Spleen (tissue), 11 donors: Measurements from ENCODE around the gene MICAL3. TPM values are rescaled to one million over a fixed set of nuclear protein-coding genes. Genes with fewer than 3 reads are reported as not detected.
"Not testable (repeated sequence)": the region's sequence is repeated elsewhere in the genome, so short reads cannot be mapped to it uniquely, and the experiment has no call there.

Source experiments
- DNase-seq: peaks from one replicate; pipeline ENCODE4 v3.0.0-alpha.2; 2020
- H3K27ac ChIP-seq, 8 donors: fragments of 200-600 bp; sonication (generic) in 7 of 8; 1 replicate in 4 of 8; 2 replicates in 4 of 8; pipeline versions ENCODE4 v1.5.0 to v1.8.0; 2016 to 2021; ENCODE audit warnings: inconsistent platforms in 4 of 8, mild to moderate bottlenecking in 4 of 8, moderate library complexity in 1 of 8
- H3K27me3 ChIP-seq, 7 donors: fragments of 200-600 bp; sonication (generic) in 6 of 7; replicated peaks in 1 of 7; 1 replicate in 4 of 7; 2 replicates in 3 of 7; pipeline versions ENCODE4 v1.5.0 to v1.8.0; 2016 to 2021; ENCODE audit warnings: inconsistent platforms in 3 of 7, mild to moderate bottlenecking in 1 of 7
- H3K36me3 ChIP-seq, 6 donors: fragments of 200-600 bp; sonication (generic) in 5 of 6; 1 replicate in 4 of 6; 2 replicates in 2 of 6; pipeline versions ENCODE4 v1.5.0 to v1.8.0; 2016 to 2021; ENCODE audit warnings: inconsistent platforms in 2 of 6
- H3K4me1 ChIP-seq, 6 donors: fragments of 200-600 bp; sonication (generic) in 5 of 6; 1 replicate in 3 of 6; 2 replicates in 3 of 6; pipeline versions ENCODE4 v1.5.0 to v1.8.0; 2016 to 2021; ENCODE audit warnings: inconsistent platforms in 3 of 6
- H3K4me3 ChIP-seq, 8 donors: fragments of 200-600 bp; sonication (generic) in 7 of 8; 1 replicate in 4 of 8; 2 replicates in 4 of 8; pipeline versions ENCODE4 v1.5.0 to v1.8.0; 2016 to 2021; ENCODE audit warnings: inconsistent platforms in 4 of 8, mild to moderate bottlenecking in 4 of 8, moderate library complexity in 2 of 8
- H3K9me3 ChIP-seq, 8 donors: fragments of 200-600 bp; sonication (generic) in 7 of 8; 1 replicate in 4 of 8; 2 replicates in 4 of 8; pipeline versions ENCODE4 v1.5.0 to v1.8.0; 2016 to 2021; ENCODE audit warnings: inconsistent platforms in 4 of 8
- POLR2A ChIP-seq, 3 donors: fragments of 450-650 bp; IDR thresholded peaks; one replicate each; pipeline ENCODE4 v1.5.1; 2017; ENCODE audit warnings: antibody characterized with exemption in 3 of 3, mild to moderate bottlenecking in 1 of 3
- POLR2AphosphoS5 ChIP-seq, 3 donors: sonication (generic); formaldehyde crosslinking; IDR thresholded peaks; one replicate each; pipeline ENCODE4 v1.5.1; 2017; ENCODE audit warnings: antibody characterized with exemption in 3 of 3
- WGBS, 5 donors: extraction: QIAGEN DNeasy Blood & Tissue Kit in 3 of 5; methylation state at CpG; one replicate each; pipeline versions ENCODE4 v1.1.5 to v1.1.7; 2013 to 2018; 5-methylcytosine and 5-hydroxymethylcytosine counted together
- intact Hi-C: fragments of 100-400 bp; cut with DNase I; formaldehyde crosslinking; loops from one replicate; pipeline ENCODE4 v1.15.0; 2023; ENCODE audit warnings: low total_unique reads
- polyA plus RNA-seq, 3 donors: library from polyadenylated mRNA; stranded (reverse); fragments of 200-250 nt; gene quantifications; one replicate each; pipeline ENCODE4 v1.2.1, GENCODE V29; 2013
- total RNA-seq, 7 donors: library from RNA; depleted of rRNA in 3 of 7; stranded (reverse); fragments of >200 nt in 3 of 7; fragmentation: NEBNext Ultra II Directional in 4 of 7; extraction: Animal tissue kit (Norgen Biotek cat#: 25700) in 4 of 7; gene quantifications; one replicate each; pipeline versions ENCODE4 v1.1.0 to v1.2.1, GENCODE V29; 2016 to 2021
- TF ChIP-seq, protein P1 (sequence below), 11 experiments: fragments of 200-600 bp in 7 of 11; fragments of 450-650 bp in 4 of 11; sonication (generic) in 4 of 11; IDR thresholded peaks in 8 of 11; conservative IDR thresholded peaks in 3 of 11; 1 replicate in 7 of 11; 2 replicates in 4 of 11; pipeline versions ENCODE4 v1.4.0 to v1.8.0; 2016 to 2021; ENCODE audit warnings: antibody characterized with exemption in 11 of 11, inconsistent platforms in 4 of 11, mild to moderate bottlenecking in 1 of 11
- donor health status: healthy with polysubstance abuse.
- donor health status: DM: no; HTN: no; CAD: no; lungs with moderate emphysema.
- donor health status: DM: no; HTN: no; CAD: no.
- donor health status: Bipolar disorder and iron deficiency.
- donor health status: healthy.
- donor health status: DM: no; HTN: no; CAD: no.
- donor health status: DM: yes; HTN: yes; CAD: no.

The MICAL3 gene
- total and polyA plus RNA-seq, 10 donors, result 2.6 to 133 (median 75.2) TPM

DNA sequence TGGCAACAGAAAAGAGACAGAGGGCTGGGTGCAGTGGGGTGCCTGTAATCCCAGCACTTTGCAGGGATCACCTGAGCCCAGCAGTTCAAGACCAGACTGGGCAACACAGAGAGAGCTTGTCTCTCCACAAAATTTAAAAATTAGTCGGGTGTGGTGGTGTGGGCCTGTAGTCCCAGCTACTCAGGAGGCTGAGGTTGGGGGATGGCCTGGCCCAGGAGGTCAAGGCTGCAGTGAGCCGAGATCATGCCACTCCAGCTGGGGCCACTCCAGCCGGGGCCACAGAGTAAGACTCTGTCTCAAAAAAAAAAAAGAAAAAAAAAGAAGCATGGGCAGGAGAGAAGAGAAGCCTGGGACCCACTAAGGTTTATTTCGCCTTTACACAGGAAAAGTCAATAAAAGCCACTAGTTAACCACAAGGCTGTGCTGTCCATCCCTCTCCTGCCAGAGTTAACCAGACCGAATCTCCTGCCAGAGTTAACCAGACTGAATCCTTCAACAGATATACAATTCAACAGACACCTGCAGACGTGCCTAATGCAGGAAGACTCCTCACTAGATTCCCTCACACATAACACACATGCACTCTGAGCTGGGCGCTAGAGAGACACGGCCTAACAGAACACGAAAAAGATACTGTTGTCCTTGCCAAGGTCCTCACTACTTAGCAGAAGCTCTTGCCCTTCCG, 29.8 kb downstream of the MICAL3 start:
- intact Hi-C loops, result no loop called here
- no peak overlapping the region for H3K4me3 ChIP-seq
- peak; percentile 73 for DNase-seq
- peak in 1 of 3 donors; percentile 17 for TF ChIP-seq POLR2AphosphoS5 (IDR thresholded peaks at IDR 0.05)
- TF ChIP-seq POLR2A (IDR thresholded peaks at IDR 0.05), result no peak
- H3K27ac ChIP-seq, result peak overlapping the region in 3 of 8 donors; percentile 65 to 92 (median 75)
- no peaks in the 10 kb centered on the region for H3K36me3 ChIP-seq
- H3K4me1 ChIP-seq, result peaks cover 41 to 99% (median 88%) of the 10 kb centered on the region in 6 donors
- no peaks in the 10 kb centered on the region for H3K9me3 ChIP-seq
- WGBS, 5 donors, result 57 to 72% (median 60%) methylated on average over 10 of the region's 10 CpGs
- no peaks in the 10 kb centered on the region for H3K27me3 ChIP-seq

DNA sequence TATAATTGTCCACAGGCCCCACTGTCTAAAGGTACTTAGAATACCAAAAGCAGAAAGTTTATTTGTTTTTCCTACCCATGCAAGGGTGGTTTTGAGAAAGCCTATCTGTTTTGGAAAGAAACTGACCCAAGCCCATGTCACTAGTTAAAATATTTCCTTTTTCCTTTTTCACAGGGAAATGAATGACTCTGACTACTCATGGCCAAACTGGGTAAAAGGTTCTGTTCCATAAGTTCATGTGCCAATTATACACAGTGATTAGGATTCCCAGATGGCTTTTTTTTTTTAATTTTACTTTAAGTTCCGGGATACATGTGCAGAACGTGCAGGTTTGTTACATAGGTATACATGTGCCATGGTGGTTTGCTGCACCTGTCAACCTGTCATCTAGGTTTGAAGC, 31.4 kb downstream of the MICAL3 start:
- Histone ChIP-seq H3K27ac (peak overlapping the region in 4 of 8 donors; percentile 48 to 67 (median 56)), H3K4me1 (peaks cover 43 to 99% (median 87%) of the 10 kb centered on the region in 6 donors)
- WGBS, 5 donors, result 48 to 85% (median 74%) methylated on average over 2 of the region's 2 CpGs
- H3K4me3 ChIP-seq, H3K27me3 ChIP-seq, H3K36me3 ChIP-seq, H3K9me3 ChIP-seq, DNase-seq, intact Hi-C loops: not testable (repeated sequence)

DNA sequence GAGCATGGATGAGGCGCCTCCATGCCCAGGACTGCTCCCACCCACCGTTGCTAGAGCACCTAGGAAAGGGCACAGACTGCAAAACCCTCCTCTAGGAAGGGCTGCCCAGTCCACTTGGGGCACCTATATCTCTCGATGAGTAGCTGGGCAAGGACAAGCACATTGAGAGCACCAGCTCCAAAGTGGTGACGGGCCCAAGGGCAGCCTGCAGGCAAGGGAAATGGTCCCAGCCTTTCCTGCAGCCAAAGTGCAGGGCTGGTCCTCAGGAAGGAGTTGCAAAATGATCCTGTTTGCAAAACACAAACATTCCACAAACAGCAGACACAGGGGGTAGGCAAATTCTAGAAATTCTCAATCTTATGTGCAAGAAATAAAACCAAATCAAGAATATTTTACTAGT, 32.4 kb downstream of the MICAL3 start:
- peak overlapping the region in 5 of 8 donors; percentile 42 to 67 (median 49) for H3K27ac ChIP-seq
- H3K36me3 ChIP-seq, intact Hi-C loops, H3K9me3 ChIP-seq, H3K4me3 ChIP-seq, H3K27me3 ChIP-seq: not testable (repeated sequence)
- peaks cover 37 to 99% (median 84%) of the 10 kb centered on the region in 6 donors for H3K4me1 ChIP-seq
- peak in 1 of 3 donors; percentile 46 for TF ChIP-seq POLR2AphosphoS5 (IDR thresholded peaks at IDR 0.05)
- 52 to 78% (median 69%) methylated on average over 3 to 4 of the region's 4 CpGs for WGBS, 5 donors
- peak; percentile 77 for DNase-seq

DNA sequence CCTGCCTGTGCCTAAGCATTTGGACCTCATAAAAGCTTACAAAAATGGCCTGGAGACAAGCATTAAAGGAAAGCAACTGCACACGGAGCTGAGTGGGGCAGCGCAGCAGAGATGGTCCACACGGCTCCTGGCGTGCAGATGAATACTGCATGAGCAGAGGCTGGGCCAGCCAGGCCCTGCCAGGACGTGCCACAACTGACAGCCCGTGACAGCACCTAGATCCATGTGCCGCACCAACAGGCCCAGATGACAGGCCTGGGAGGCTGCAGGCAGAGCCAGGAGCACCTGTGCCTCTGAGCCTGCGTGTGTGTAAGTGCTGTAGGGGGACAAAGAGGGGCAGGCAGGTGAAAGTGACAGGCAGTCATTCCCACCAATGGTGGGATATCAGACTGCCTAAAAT, 33.4 kb downstream of the MICAL3 start:
- no peaks in the 10 kb centered on the region for H3K27me3 ChIP-seq
- H3K9me3 ChIP-seq, result no peaks in the 10 kb centered on the region
- no peaks in the 10 kb centered on the region for H3K36me3 ChIP-seq
- WGBS, 5 donors, result 78 to 90% (median 88%) methylated on average over 6 to 8 of the region's 8 CpGs
- TF ChIP-seq POLR2AphosphoS5 (IDR thresholded peaks at IDR 0.05), result no peak
- no peak for TF ChIP-seq POLR2A (IDR thresholded peaks at IDR 0.05)
- TF ChIP-seq, protein P1, sequence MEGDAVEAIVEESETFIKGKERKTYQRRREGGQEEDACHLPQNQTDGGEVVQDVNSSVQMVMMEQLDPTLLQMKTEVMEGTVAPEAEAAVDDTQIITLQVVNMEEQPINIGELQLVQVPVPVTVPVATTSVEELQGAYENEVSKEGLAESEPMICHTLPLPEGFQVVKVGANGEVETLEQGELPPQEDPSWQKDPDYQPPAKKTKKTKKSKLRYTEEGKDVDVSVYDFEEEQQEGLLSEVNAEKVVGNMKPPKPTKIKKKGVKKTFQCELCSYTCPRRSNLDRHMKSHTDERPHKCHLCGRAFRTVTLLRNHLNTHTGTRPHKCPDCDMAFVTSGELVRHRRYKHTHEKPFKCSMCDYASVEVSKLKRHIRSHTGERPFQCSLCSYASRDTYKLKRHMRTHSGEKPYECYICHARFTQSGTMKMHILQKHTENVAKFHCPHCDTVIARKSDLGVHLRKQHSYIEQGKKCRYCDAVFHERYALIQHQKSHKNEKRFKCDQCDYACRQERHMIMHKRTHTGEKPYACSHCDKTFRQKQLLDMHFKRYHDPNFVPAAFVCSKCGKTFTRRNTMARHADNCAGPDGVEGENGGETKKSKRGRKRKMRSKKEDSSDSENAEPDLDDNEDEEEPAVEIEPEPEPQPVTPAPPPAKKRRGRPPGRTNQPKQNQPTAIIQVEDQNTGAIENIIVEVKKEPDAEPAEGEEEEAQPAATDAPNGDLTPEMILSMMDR (IDR thresholded peaks at IDR 0.05 in 8 of 11, conservative IDR thresholded peaks at IDR 0.05 in 3 of 11), result no peak
- H3K4me3 ChIP-seq, result no peak overlapping the region
- intact Hi-C loops, result no loop called here
- DNase-seq, result peak; percentile 50
- H3K4me1 ChIP-seq, result peaks cover 37 to 99% (median 79%) of the 10 kb centered on the region in 6 donors
- H3K27ac ChIP-seq, result peak overlapping the region in 1 of 8 donors; percentile 33

DNA sequence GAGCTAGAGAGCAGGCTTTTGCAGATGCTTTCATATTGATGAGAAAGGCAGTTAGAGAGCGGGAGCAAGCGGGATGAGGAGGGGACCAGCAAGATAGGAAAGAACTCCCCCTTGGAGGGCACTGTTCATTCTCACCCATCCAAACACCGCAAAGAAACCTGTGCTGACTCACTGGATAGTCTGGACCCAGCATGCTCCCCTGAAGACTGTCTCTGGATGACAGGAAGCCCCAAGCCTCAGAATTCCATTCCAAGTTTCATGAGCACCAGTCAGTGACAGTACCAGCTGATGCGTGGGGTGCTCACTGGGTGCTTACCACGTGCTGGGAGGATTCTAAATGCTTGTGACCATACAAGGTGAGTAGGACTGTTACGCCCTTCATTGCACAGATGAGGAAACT, 34.2 kb downstream of the MICAL3 start:
- Histone ChIP-seq H3K4me3 (no peak overlapping the region), H3K4me1 (peaks cover 34 to 99% (median 76%) of the 10 kb centered on the region in 6 donors), H3K36me3 (no peaks in the 10 kb centered on the region), H3K27me3 (no peaks in the 10 kb centered on the region), H3K27ac (no peak overlapping the region), H3K9me3 (no peaks in the 10 kb centered on the region)
- no peak for DNase-seq
- WGBS, 5 donors, result 81 to 91% (median 88%) methylated on average over 6 of the region's 6 CpGs
- TF ChIP-seq POLR2A (IDR thresholded peaks at IDR 0.05), result no peak
- no peak for TF ChIP-seq POLR2AphosphoS5 (IDR thresholded peaks at IDR 0.05)
- TF ChIP-seq, protein P1 (IDR thresholded peaks at IDR 0.05 in 8 of 11, conservative IDR thresholded peaks at IDR 0.05 in 3 of 11), result no peak
- intact Hi-C loops, result no loop called here
